Karpas-422 (cell line): Measurements from ENCODE around the gene CDC42SE2. TPM values are rescaled to one million over a fixed set of nuclear protein-coding genes. Genes with fewer than 3 reads are reported as not detected.

Experiments
- DNase-seq: peaks from one replicate; pipeline ENCODE4 v3.0.0-alpha.2; 2015
- H2AFZ ChIP-seq: fragments of 200-600 bp; sonication (generic); 2 replicates; pipeline ENCODE4 v1.6.1; 2014; ENCODE audit warnings: antibody characterized with exemption, low read length, mixed read lengths
- H3K27ac ChIP-seq: fragments of 200-600 bp; sonication (generic); 2 replicates; pipeline ENCODE4 v1.5.1; 2014; ENCODE audit warnings: mild to moderate bottlenecking, low read length, moderate library complexity
- H3K27me3 ChIP-seq: fragments of 200-600 bp; sonication (generic); 2 replicates; pipeline ENCODE4 v1.6.1; 2014; ENCODE audit warnings: low read length, mixed read lengths
- H3K36me3 ChIP-seq: fragments of 200-600 bp; sonication (generic); 2 replicates; pipeline ENCODE4 v1.6.1; 2014; ENCODE audit warnings: low read length, mixed read lengths; ENCODE audit not compliant: insufficient read depth
- H3K4me1 ChIP-seq: fragments of 200-600 bp; sonication (generic); 2 replicates; pipeline ENCODE4 v1.6.1; 2014; ENCODE audit warnings: mild to moderate bottlenecking, low read length, mixed read lengths
- H3K4me2 ChIP-seq: fragments of 200-600 bp; sonication (generic); 2 replicates; pipeline ENCODE4 v1.6.1; 2014; ENCODE audit warnings: low read length, low read depth, mild to moderate bottlenecking; ENCODE audit not compliant: poor library complexity, severe bottlenecking
- H3K4me3 ChIP-seq: fragments of 200-600 bp; sonication (generic); 2 replicates; pipeline ENCODE4 v1.5.1; 2014; ENCODE audit warnings: mild to moderate bottlenecking, antibody characterized with exemption, low read length, mixed read lengths
- H3K79me2 ChIP-seq: fragments of 200-600 bp; sonication (generic); 2 replicates; pipeline ENCODE4 v1.6.1; 2014; ENCODE audit warnings: mild to moderate bottlenecking, low read length, mixed read lengths
- H3K9ac ChIP-seq: fragments of 200-600 bp; sonication (generic); 2 replicates; pipeline ENCODE4 v1.6.0; 2014; ENCODE audit warnings: low read length
- H3K9me2 ChIP-seq: fragments of 200-600 bp; sonication (generic), shearing (Covaris generic); replicated peaks from 2 replicates; pipeline ENCODE4 v1.6.0; 2014; ENCODE audit warnings: mild to moderate bottlenecking, low read length, moderate library complexity; ENCODE audit not compliant: insufficient read depth
- H3K9me3 ChIP-seq: fragments of 300-700, 200-600 bp; sonication (generic); 2 replicates; pipeline ENCODE4 v1.6.1; 2014; ENCODE audit warnings: low read length, mixed read lengths
- H4K20me1 ChIP-seq: fragments of 200-600 bp; sonication (generic); 2 replicates; pipeline ENCODE4 v1.6.1; 2014; ENCODE audit warnings: mild to moderate bottlenecking, antibody characterized with exemption, low read length, low read depth; ENCODE audit not compliant: insufficient read depth
- small RNA-seq: library from RNA; depleted of rRNA; stranded (forward); fragments of <200 nt; gene quantifications from one replicate; pipeline ENCODE3, GENCODE V24; 2014
- total RNA-seq: library from RNA; depleted of rRNA; stranded (reverse); fragments of >200 nt; shearing (Covaris generic); gene quantifications from 2 replicates; pipeline ENCODE4 v1.2.3, GENCODE V29; 2014; ENCODE audit warnings: low replicate concordance; rRNA removed

Gene CDC42SE2
- total RNA-seq, 1 experiment from 2014 or later: 143 TPM

DNA sequence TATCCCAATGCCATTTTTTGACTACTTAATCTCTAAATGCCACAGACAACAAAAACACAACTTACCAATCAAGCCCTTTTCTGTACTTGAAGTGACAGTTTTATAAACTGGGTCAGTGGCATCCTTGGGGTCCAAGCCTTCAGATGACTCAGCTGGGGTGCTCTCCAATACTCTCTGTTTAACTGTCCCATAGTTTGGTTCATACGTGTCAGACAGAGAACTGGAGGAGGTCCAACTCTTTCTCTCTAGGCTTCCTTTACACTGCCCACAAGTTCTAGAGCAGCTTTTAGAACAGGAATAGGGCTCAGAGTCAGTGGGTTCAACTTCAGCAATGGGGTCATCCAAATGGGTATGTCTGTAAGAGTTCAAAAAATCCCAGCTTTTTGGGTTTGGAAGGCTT is 166.9 kb downstream of the CDC42SE2 start:
- H3K4me1 ChIP-seq: no peaks in the 10 kb centered on the region
- H3K36me3 ChIP-seq: peaks cover 54% of the 10 kb centered on the region
- H3K9ac ChIP-seq: no peak overlapping the region
- no peaks in the 10 kb centered on the region for H3K9me3 ChIP-seq
- H3K4me3 ChIP-seq: no peak overlapping the region
- no peaks in the 10 kb centered on the region for H4K20me1 ChIP-seq
- DNase-seq: no peak
- H3K27ac ChIP-seq: no peak overlapping the region
- H2AFZ ChIP-seq: no peak overlapping the region
- H3K79me2 ChIP-seq: peaks cover 14% of the 10 kb centered on the region
- H3K9me2 ChIP-seq: no peaks in the 10 kb centered on the region
- no peak overlapping the region for H3K4me2 ChIP-seq
- no peaks in the 10 kb centered on the region for H3K27me3 ChIP-seq

DNA sequence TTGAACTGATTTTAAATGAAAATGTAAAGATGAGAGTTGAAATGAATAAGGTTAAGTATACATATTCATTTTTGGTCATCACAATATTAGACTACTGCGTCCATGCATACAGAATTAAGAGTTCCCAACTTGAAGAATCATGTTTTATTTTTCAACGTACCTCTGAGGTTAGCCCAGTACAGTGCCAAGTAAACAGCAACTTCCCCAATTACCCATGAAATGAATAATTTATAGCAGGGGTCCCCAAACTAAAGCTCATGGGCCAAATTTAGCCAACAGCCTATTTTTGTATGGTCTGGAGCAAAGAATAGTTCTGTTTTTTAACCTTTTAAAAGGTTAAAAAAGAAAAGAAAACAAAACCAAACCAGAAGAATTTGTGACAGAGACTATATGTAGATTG is 167.9 kb downstream of the CDC42SE2 start:
- Histone ChIP-seq H3K36me3 (peaks cover 64% of the 10 kb centered on the region), H4K20me1 (no peaks in the 10 kb centered on the region), H3K9me2 (no peaks in the 10 kb centered on the region), H3K79me2 (peaks cover 18% of the 10 kb centered on the region), H3K27ac (no peak overlapping the region), H3K4me2 (no peak overlapping the region), H3K4me3 (no peak overlapping the region), H3K4me1 (no peaks in the 10 kb centered on the region), H2AFZ (no peak overlapping the region), H3K9ac (no peak overlapping the region), H3K27me3 (no peaks in the 10 kb centered on the region), H3K9me3 (no peaks in the 10 kb centered on the region)
- DNase-seq: no peak

DNA sequence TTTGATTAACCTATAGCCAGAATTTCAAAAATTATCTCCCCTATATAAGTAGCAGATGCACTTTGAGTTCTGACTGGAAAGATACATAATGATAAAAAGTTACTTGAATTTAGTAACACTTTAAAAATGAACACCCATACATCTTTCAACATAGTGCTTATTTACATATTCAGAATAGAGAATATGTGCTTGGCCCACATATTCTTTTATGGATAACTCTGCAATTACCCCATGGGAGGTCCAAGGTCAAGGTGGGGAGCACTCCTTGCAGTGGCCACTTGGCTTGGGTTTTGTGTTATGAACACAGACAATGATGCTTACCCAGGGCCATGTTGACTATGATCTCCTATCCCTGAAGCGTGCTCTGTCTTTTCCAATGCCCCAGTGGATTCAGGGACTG is 169.3 kb downstream of the CDC42SE2 start:
- no peaks in the 10 kb centered on the region for H3K9me3 ChIP-seq
- peaks cover 18% of the 10 kb centered on the region for H3K79me2 ChIP-seq
- no peak for DNase-seq
- no peak overlapping the region for H3K4me3 ChIP-seq
- no peak overlapping the region for H3K27ac ChIP-seq
- no peaks in the 10 kb centered on the region for H3K9me2 ChIP-seq
- H3K9ac ChIP-seq: no peak overlapping the region
- H3K4me1 ChIP-seq: no peaks in the 10 kb centered on the region
- H4K20me1 ChIP-seq: no peaks in the 10 kb centered on the region
- H2AFZ ChIP-seq: no peak overlapping the region
- H3K36me3 ChIP-seq: peaks cover 65% of the 10 kb centered on the region
- H3K4me2 ChIP-seq: no peak overlapping the region
- no peaks in the 10 kb centered on the region for H3K27me3 ChIP-seq

DNA sequence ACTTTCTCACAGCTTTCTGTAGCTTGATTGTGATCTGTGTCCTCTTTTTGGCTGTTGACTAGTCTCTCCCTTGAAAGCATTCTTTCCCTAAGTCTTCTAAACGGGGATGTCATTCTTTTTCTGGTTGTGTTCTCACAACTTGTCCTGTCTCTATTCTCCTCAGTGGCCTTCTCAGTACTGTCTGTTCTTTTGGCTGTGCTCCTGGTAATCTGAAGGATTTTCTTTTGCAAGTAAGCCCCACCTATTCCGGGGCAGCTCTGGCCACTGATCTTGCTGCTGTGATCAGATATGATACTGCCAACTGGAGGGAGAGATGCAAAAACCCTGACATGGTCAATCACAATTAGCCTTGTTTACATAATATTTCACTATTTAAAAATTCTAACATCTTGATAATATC is 172.2 kb downstream of the CDC42SE2 start:
- Histone ChIP-seq H3K27me3 (no peaks in the 10 kb centered on the region), H3K9ac (no peak overlapping the region), H3K4me2 (no peak overlapping the region), H3K4me3 (no peak overlapping the region), H3K27ac (no peak overlapping the region), H3K9me3 (no peaks in the 10 kb centered on the region), H3K9me2 (no peaks in the 10 kb centered on the region), H4K20me1 (no peaks in the 10 kb centered on the region), H3K36me3 (peaks cover 74% of the 10 kb centered on the region), H3K4me1 (no peaks in the 10 kb centered on the region), H2AFZ (no peak overlapping the region), H3K79me2 (peaks cover 18% of the 10 kb centered on the region)
- DNase-seq: no peak

DNA sequence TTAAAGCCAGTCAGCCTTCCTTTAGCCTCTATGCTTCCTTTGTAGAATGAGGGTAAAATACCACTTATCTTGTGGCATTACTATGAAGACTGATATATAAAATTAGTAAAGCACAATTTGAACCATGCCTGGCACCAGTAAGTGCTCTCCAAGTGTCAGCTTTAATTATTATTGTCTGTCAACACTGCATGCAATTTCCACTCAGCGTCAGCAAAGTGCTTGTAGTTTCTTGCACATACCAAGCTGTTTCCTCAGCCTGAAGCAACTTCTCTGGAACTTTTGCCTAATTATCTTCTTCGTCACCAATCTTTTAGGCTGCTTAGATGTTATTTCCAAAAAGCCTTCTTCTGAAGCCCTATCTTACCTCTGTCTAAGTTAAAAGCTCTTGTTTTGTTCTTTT is 177.3 kb downstream of the CDC42SE2 start:
- Histone ChIP-seq H3K9ac (no peak overlapping the region), H3K27me3 (no peaks in the 10 kb centered on the region), H4K20me1 (no peaks in the 10 kb centered on the region), H3K9me3 (no peaks in the 10 kb centered on the region), H3K79me2 (no peaks in the 10 kb centered on the region; the same call in 1 of the 2 replicates), H3K4me1 (peaks cover 10% of the 10 kb centered on the region), H3K27ac (no peak overlapping the region), H3K36me3 (peaks cover 74% of the 10 kb centered on the region; the same call in 1 of the 2 replicates), H3K9me2 (no peaks in the 10 kb centered on the region), H3K4me2 (no peak overlapping the region), H3K4me3 (no peak overlapping the region), H2AFZ (no peak overlapping the region)
- DNase-seq: no peak

Small RNA genes lying within 50 kb of the gene (small RNA-seq; reads per million reads assigned to genes)
- gene AC004777.1 (not detected), gene RF02271 (not detected)

Other genes starting within 250 kb of the CDC42SE2 start
- 220 and 522 TPM in 2 replicates for gene HINT1, start 98.8 kb upstream of the CDC42SE2 start, total RNA-seq
- 18.8 and 28.4 TPM in 2 replicates for gene LYRM7, start 93.1 kb upstream of the CDC42SE2 start, total RNA-seq